ENCODE measurements around the gene SPTBN4. TPM values are rescaled to one million over a fixed set of nuclear protein-coding genes. Genes with fewer than 3 reads are reported as not detected.

Gene SPTBN4
- total and polyA plus RNA-seq, 2 experiments from 2014 or later = 0.67 to 1.3 TPM

GRCh38 chr19:40449506-40449905 lies 17.3 kb upstream of the SPTBN4 start:
- DNase-seq (ENCODE audit: low spot score) = no peak
- H3K9me2 ChIP-seq (replicated peaks; ENCODE audit: insufficient read depth) = no peaks in the 10 kb centered on the region

GRCh38 chr19:40450664-40451063 lies 16.1 kb upstream of the SPTBN4 start:
- Histone ChIP-seq H3K4me1 (ENCODE audit: insufficient read depth) (peaks cover 1% of the 10 kb centered on the region), H3K4me2 (no peak overlapping the region), H2AFZ (no peak overlapping the region), H4K20me1 (ENCODE audit: insufficient read depth, poor library complexity, severe bottlenecking) (no peaks in the 10 kb centered on the region), H3K27me3 (no peaks in the 10 kb centered on the region), H3K27ac (no peak overlapping the region), H3K79me2 (no peaks in the 10 kb centered on the region), H3K9me3 (ENCODE audit: low read depth) (no peaks in the 10 kb centered on the region), H3K36me3 (replicated peaks; ENCODE audit: insufficient read depth, low read depth) (no peaks in the 10 kb centered on the region), H3K9me2 (replicated peaks; ENCODE audit: insufficient read depth) (no peaks in the 10 kb centered on the region), H3K4me3 (no peak overlapping the region)
- WGBS (ENCODE audit: low lambda C conversion rate, missing lambda C conversion rate) = 98% methylated on average over 4 of the region's 4 CpGs
- no peak for DNase-seq (ENCODE audit: low spot score)
- TF ChIP-seq CTCF (IDR thresholded peaks at IDR 0.05; ENCODE audit: poor library complexity) (no peak), EZH2phosphoT487 (IDR thresholded peaks at IDR 0.05; ENCODE audit: low read depth, severe bottlenecking, unreplicated experiment) (no peak), EZH2 (IDR thresholded peaks at IDR 0.05; ENCODE audit: borderline replicate concordance) (no peak)

More at GRCh38 chr19:40449506-40449905, 17.3 kb upstream of the SPTBN4 start:
- H3K4me2 ChIP-seq = no peak overlapping the region
- H3K27ac ChIP-seq = no peak overlapping the region
- H3K4me3 ChIP-seq = no peak overlapping the region
- H3K79me2 ChIP-seq = no peaks in the 10 kb centered on the region
- 92% methylated on average over 4 of the region's 4 CpGs for WGBS (ENCODE audit: low lambda C conversion rate, missing lambda C conversion rate)
- no peaks in the 10 kb centered on the region for H3K36me3 ChIP-seq (replicated peaks; ENCODE audit: insufficient read depth, low read depth)
- TF ChIP-seq EZH2phosphoT487 (IDR thresholded peaks at IDR 0.05; ENCODE audit: low read depth, severe bottlenecking, unreplicated experiment) (no peak), EZH2 (IDR thresholded peaks at IDR 0.05; ENCODE audit: borderline replicate concordance) (no peak), CTCF (IDR thresholded peaks at IDR 0.05; ENCODE audit: poor library complexity) (no peak)
- H2AFZ ChIP-seq = no peak overlapping the region
- peaks cover 9% of the 10 kb centered on the region for H3K4me1 ChIP-seq (ENCODE audit: insufficient read depth)
- H4K20me1 ChIP-seq (ENCODE audit: insufficient read depth, poor library complexity, severe bottlenecking) = no peaks in the 10 kb centered on the region
- no peaks in the 10 kb centered on the region for H3K27me3 ChIP-seq
- no peaks in the 10 kb centered on the region for H3K9me3 ChIP-seq (ENCODE audit: low read depth)

- no peaks in the 10 kb centered on the region for H4K20me1 ChIP-seq (ENCODE audit: insufficient read depth, poor library complexity, severe bottlenecking)
- 86% methylated on average over 5 of the region's 5 CpGs for WGBS (ENCODE audit: low lambda C conversion rate, missing lambda C conversion rate)
- H3K4me3 ChIP-seq = no peak overlapping the region
- no peaks in the 10 kb centered on the region for H3K4me1 ChIP-seq (ENCODE audit: insufficient read depth)
- no peaks in the 10 kb centered on the region for H3K36me3 ChIP-seq (replicated peaks; ENCODE audit: insufficient read depth, low read depth)
- no peak overlapping the region for H2AFZ ChIP-seq
- TF ChIP-seq EZH2phosphoT487 (IDR thresholded peaks at IDR 0.05; ENCODE audit: low read depth, severe bottlenecking, unreplicated experiment) (no peak), EZH2 (IDR thresholded peaks at IDR 0.05; ENCODE audit: borderline replicate concordance) (no peak), CTCF (IDR thresholded peaks at IDR 0.05; ENCODE audit: poor library complexity) (no peak)
- no peak overlapping the region for H3K27ac ChIP-seq
- H3K79me2 ChIP-seq = no peaks in the 10 kb centered on the region
- H3K4me2 ChIP-seq = no peak overlapping the region
- no peaks in the 10 kb centered on the region for H3K27me3 ChIP-seq
- no peaks in the 10 kb centered on the region for H3K9me3 ChIP-seq (ENCODE audit: low read depth)
- H3K9me2 ChIP-seq (replicated peaks; ENCODE audit: insufficient read depth) = no peaks in the 10 kb centered on the region
- no peak for DNase-seq (ENCODE audit: low spot score)
Measured at GRCh38 chr19:40452016-40452415, 14.8 kb upstream of the SPTBN4 start.
